Keratinocyte (primary cell): ENCODE data around the gene METTL21A. TPM values are rescaled to one million over a fixed set of nuclear protein-coding genes. Genes with fewer than 3 reads are reported as not detected.

Experiments used
- DNase-seq: peaks from one replicate; pipeline ENCODE4 v3.0.0-alpha.2; 2011; ENCODE audit warnings: low read depth, missing footprints, low spot score
- FAIRE-seq: peaks from 2 replicates; lab custom pipeline; 2011; peaks lifted over from hg19 to GRCh38; lab: Jason Lieb, UNC
- H2AFZ ChIP-seq: 2 replicates; pipeline ENCODE4 v1.6.0; 2012; ENCODE audit warnings: low read length, control low read depth, inconsistent platforms; ENCODE audit not compliant: control insufficient read depth
- H3K27ac ChIP-seq: 2 replicates; pipeline ENCODE4 v1.5.1; 2011; ENCODE audit warnings: low read length; ENCODE audit not compliant: control insufficient read depth, insufficient read depth
- H3K27me3 ChIP-seq: 3 replicates; pipeline ENCODE4 v1.6.0; 2011; ENCODE audit warnings: low read length; ENCODE audit not compliant: control insufficient read depth, insufficient read depth; ENCODE audit errors: extremely low read depth
- H3K36me3 ChIP-seq, 2 experiments: 2 replicates in 1 of 2; 3 replicates in 1 of 2; pipeline ENCODE4 v1.5.1; 2011; ENCODE audit warnings: low read length in 2 of 2, mild to moderate bottlenecking in 1 of 2; ENCODE audit not compliant: control insufficient read depth in 2 of 2, insufficient read depth in 2 of 2; ENCODE audit errors: extremely low read depth in 1 of 2
- H3K4me1 ChIP-seq: 3 replicates; pipeline ENCODE4 v1.5.1; 2011; ENCODE audit warnings: low read length; ENCODE audit not compliant: control insufficient read depth, insufficient read depth; ENCODE audit errors: extremely low read depth
- H3K4me2 ChIP-seq: 3 replicates; pipeline ENCODE4 v1.6.0; 2011; ENCODE audit warnings: low read depth, low read length; ENCODE audit not compliant: control insufficient read depth, insufficient read depth; ENCODE audit errors: extremely low read depth
- H3K4me3 ChIP-seq, 3 experiments: fragments of 200-600 bp in 1 of 3; sonication (generic) in 1 of 3; 2 replicates in 2 of 3; 3 replicates in 1 of 3; pipeline ENCODE4 v1.5.1; 2011 to 2016; ENCODE audit warnings: low read length in 3 of 3, mild to moderate bottlenecking in 3 of 3, control low read depth in 2 of 3, inconsistent platforms in 1 of 3, low read depth in 1 of 3, mixed read lengths in 1 of 3, mixed run types in 1 of 3, moderate library complexity in 1 of 3; ENCODE audit not compliant: control insufficient read depth in 2 of 3, insufficient read depth in 2 of 3; ENCODE audit errors: extremely low read depth in 1 of 3
- H3K79me2 ChIP-seq: 2 replicates; pipeline ENCODE4 v1.6.0; 2012; ENCODE audit warnings: low read length; ENCODE audit not compliant: control insufficient read depth, insufficient read depth
- H3K9ac ChIP-seq: 3 replicates; pipeline ENCODE4 v1.6.0; 2011; ENCODE audit warnings: low read length; ENCODE audit not compliant: control insufficient read depth, insufficient read depth; ENCODE audit errors: extremely low read depth
- H3K9me1 ChIP-seq: 3 replicates; pipeline ENCODE4 v1.6.0; 2011; ENCODE audit warnings: low read length; ENCODE audit not compliant: control insufficient read depth, insufficient read depth; ENCODE audit errors: extremely low read depth
- H3K9me3 ChIP-seq: 2 replicates; pipeline ENCODE4 v1.5.1; 2012; ENCODE audit warnings: low read depth, low read length; ENCODE audit not compliant: control insufficient read depth
- H4K20me1 ChIP-seq: 3 replicates; pipeline ENCODE4 v1.6.0; 2011; ENCODE audit warnings: low read length; ENCODE audit not compliant: control insufficient read depth, insufficient read depth; ENCODE audit errors: extremely low read depth
- EZH2 ChIP-seq: IDR thresholded peaks from one replicate; pipeline ENCODE4 v1.6.1; 2012; ENCODE audit warnings: inconsistent platforms, mild to moderate bottlenecking, low read length, moderate library complexity
- dilution Hi-C: fragments of 300-500 bp; cut with MboI; formaldehyde crosslinking; loops from one replicate; pipeline ENCODE4 v1.7.0; 2020; ENCODE audit warnings: low sequenced_read_pairs; ENCODE audit not compliant: extremely low pct_ligation_motif_present
- polyA plus RNA-seq, 5 experiments: library from polyadenylated mRNA; depleted of rRNA in 3 of 5; stranded (reverse) in 3 of 5; stranded (forward) in 1 of 5; unstranded in 1 of 5; fragments of >200 nt; gene quantifications; 1 replicate in 1 of 5; 2 replicates in 3 of 5; 3 replicates in 1 of 5; pipeline versions ENCODE4 v1.2.1 to v1.2.3, GENCODE V29; 2011 to 2012; ENCODE audit warnings: missing spikeins in 2 of 5, low read depth in 1 of 5, low replicate concordance in 1 of 5
- TF ChIP-seq, protein P1 (sequence below), 3 experiments: IDR thresholded peaks in 1 of 3; conservative IDR thresholded peaks in 1 of 3; optimal IDR thresholded peaks in 1 of 3; 2 replicates in 2 of 3; 3 replicates in 1 of 3; pipeline versions ENCODE3 to v1.5.1; 2011; ENCODE audit warnings: low read length in 3 of 3, mild to moderate bottlenecking in 3 of 3, moderate library complexity in 2 of 3, control low read depth in 1 of 3, inconsistent platforms in 1 of 3; ENCODE audit not compliant: insufficient read depth in 2 of 3; ENCODE audit errors: extremely low read depth in 1 of 3

The METTL21A gene
- polyA plus RNA-seq, 1 donor (not counting 4 experiments of a cell fraction or from before 2014, with no cell fraction given) = 10.1 TPM

DNA sequence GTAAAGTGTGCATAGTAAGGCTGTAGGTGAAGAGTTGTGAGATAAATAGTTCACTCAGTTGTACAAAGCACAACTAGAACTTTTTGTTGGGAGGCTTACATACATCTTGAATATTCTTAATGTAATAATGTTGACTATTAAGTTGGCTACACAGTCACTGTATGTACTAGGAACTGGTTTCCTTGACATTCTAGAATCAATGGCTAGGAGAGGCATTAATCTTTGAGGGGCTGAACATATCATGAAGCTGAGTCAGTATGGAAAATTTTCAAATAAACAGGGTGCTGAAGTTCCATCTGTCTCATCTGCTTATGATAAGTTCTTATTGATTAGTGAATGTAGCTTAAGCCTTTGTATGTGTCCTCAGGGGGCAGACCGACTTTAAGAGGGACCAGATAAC is 23.4 kb downstream of the METTL21A start:
- Histone ChIP-seq H3K4me1 (no peaks in the 10 kb centered on the region), H4K20me1 (no peaks in the 10 kb centered on the region), H3K27ac (no peak overlapping the region), H3K9ac (no peak overlapping the region), H3K27me3 (no peaks in the 10 kb centered on the region), H3K4me2 (no peak overlapping the region), H3K9me1 (no peaks in the 10 kb centered on the region), H3K79me2 (no peaks in the 10 kb centered on the region), H2AFZ (no peak overlapping the region), H3K9me3 (no peaks in the 10 kb centered on the region), H3K4me3 (no peak overlapping the region), H3K36me3 (peaks cover 4 to 12% of the 10 kb centered on the region in 2 experiments)
- TF ChIP-seq, protein P1, sequence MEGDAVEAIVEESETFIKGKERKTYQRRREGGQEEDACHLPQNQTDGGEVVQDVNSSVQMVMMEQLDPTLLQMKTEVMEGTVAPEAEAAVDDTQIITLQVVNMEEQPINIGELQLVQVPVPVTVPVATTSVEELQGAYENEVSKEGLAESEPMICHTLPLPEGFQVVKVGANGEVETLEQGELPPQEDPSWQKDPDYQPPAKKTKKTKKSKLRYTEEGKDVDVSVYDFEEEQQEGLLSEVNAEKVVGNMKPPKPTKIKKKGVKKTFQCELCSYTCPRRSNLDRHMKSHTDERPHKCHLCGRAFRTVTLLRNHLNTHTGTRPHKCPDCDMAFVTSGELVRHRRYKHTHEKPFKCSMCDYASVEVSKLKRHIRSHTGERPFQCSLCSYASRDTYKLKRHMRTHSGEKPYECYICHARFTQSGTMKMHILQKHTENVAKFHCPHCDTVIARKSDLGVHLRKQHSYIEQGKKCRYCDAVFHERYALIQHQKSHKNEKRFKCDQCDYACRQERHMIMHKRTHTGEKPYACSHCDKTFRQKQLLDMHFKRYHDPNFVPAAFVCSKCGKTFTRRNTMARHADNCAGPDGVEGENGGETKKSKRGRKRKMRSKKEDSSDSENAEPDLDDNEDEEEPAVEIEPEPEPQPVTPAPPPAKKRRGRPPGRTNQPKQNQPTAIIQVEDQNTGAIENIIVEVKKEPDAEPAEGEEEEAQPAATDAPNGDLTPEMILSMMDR (optimal IDR thresholded peaks at IDR 0.05 in 1 of 3, IDR thresholded peaks at IDR 0.05 in 1 of 3, conservative IDR thresholded peaks at IDR 0.05 in 1 of 3; ENCODE audit: extremely low read depth in 1 of 3, insufficient read depth in 2 of 3, low read length in 3 of 3) = no peak
- TF ChIP-seq EZH2 = no peak
- FAIRE-seq (peak; percentile 34), DNase-seq (no peak)
- dilution Hi-C loops = no loop called here

DNA sequence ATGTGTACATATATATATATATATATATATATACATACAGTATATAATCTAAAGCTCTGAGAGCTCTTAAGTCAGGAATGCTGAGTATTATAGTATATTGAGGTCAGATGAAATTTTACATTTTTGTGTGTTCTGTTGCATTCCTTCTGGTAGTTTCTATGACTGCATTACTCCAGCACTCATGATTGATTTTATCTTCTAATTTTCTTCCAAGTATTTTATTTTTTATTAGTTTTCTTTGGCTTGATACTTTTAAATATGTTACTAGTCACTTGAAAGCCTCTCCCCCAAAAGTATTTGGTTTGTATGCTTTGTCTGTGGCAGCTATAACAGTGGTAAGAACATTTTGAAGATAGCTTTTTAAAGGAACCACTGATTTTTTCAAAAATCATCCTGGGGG is 25.0 kb downstream of the METTL21A start:
- dilution Hi-C loops = no loop called here
- no peak overlapping the region for H3K27ac ChIP-seq
- TF ChIP-seq EZH2 = no peak
- TF ChIP-seq, protein P1 (optimal IDR thresholded peaks at IDR 0.05 in 1 of 3, IDR thresholded peaks at IDR 0.05 in 1 of 3, conservative IDR thresholded peaks at IDR 0.05 in 1 of 3; ENCODE audit: extremely low read depth in 1 of 3, insufficient read depth in 2 of 3, low read length in 3 of 3) = no peak

More for the DNA sequence above, 25.0 kb downstream of the METTL21A start:
- no peaks in the 10 kb centered on the region for H3K79me2 ChIP-seq
- H4K20me1 ChIP-seq = no peaks in the 10 kb centered on the region
- peaks cover 4 to 15% of the 10 kb centered on the region in 2 experiments for H3K36me3 ChIP-seq
- FAIRE-seq = no peak
- no peak overlapping the region for H3K9ac ChIP-seq
- no peaks in the 10 kb centered on the region for H3K9me3 ChIP-seq
- no peak overlapping the region for H2AFZ ChIP-seq
- no peaks in the 10 kb centered on the region for H3K9me1 ChIP-seq
- no peak overlapping the region for H3K4me3 ChIP-seq
- no peaks in the 10 kb centered on the region for H3K27me3 ChIP-seq
- no peaks in the 10 kb centered on the region for H3K4me1 ChIP-seq
- no peak for DNase-seq
- no peak overlapping the region for H3K4me2 ChIP-seq
